DMS114 treated with DMSO at 0.1 percent for 48 hours (cell line): Measurements from ENCODE around the gene CACNA1D.

ENCODE experiments used
- DNase-seq: peaks from one replicate; lab custom pipeline; 2025; ENCODE audit not compliant: unreplicated experiment; lab: John Stamatoyannopoulos, UW

CACNA1D gene

GRCh38 chr3:53837331-53837730 is 342.9 kb downstream of the CACNA1D start:
- no peak for DNase-seq

GRCh38 chr3:53841296-53841695 is 346.9 kb downstream of the CACNA1D start:
- DNase-seq, result no peak

GRCh38 chr3:53842436-53843194 is 348.2 kb downstream of the CACNA1D start:
- no peak for DNase-seq

- DNase-seq, result no peak
These were observed 349.1 kb downstream of the CACNA1D start for GRCh38 chr3:53843195-53844177.

GRCh38 chr3:53844262-53845102 is 350.1 kb downstream of the CACNA1D start:
- DNase-seq, result no peak

- DNase-seq, result no peak
These were observed 350.9 kb downstream of the CACNA1D start for GRCh38 chr3:53845103-53845880.

- DNase-seq, result no peak
These were observed 351.4 kb downstream of the CACNA1D start for GRCh38 chr3:53845881-53846133.

- no peak for DNase-seq
These were observed 351.9 kb downstream of the CACNA1D start, which contains the start of the genes CHDH and IL17RB for GRCh38 chr3:53846134-53846850. CHDH (minus strand) TSS chr3:53846419; CDS start chr3:53824008, 22,411 bp downstream. IL17RB (plus strand) TSS chr3:53846568; CDS start chr3:53846589, 21 bp downstream.

- no peak for DNase-seq
These were observed 352.4 kb downstream of the CACNA1D start for GRCh38 chr3:53846851-53847155.

- DNase-seq, result no peak
These were observed 355.5 kb downstream of the CACNA1D start for GRCh38 chr3:53849916-53850315.

- DNase-seq, result no peak
These were observed 356.5 kb downstream of the CACNA1D start for GRCh38 chr3:53850895-53851294.

GRCh38 chr3:53856964-53857363 is 362.6 kb downstream of the CACNA1D start:
- DNase-seq, result no peak

- DNase-seq, result no peak
These were observed 363.8 kb downstream of the CACNA1D start for GRCh38 chr3:53858096-53858741.

GRCh38 chr3:53859178-53859577 is 364.8 kb downstream of the CACNA1D start:
- DNase-seq, result no peak

- DNase-seq, result no peak
These were observed 365.8 kb downstream of the CACNA1D start for GRCh38 chr3:53860196-53860595.

GRCh38 chr3:53862241-53862640 is 367.8 kb downstream of the CACNA1D start:
- no peak for DNase-seq

GRCh38 chr3:53863145-53863544 is 368.7 kb downstream of the CACNA1D start:
- DNase-seq, result no peak
